GM19463 (cell line): ENCODE data around the gene DEFB112.

Source experiments
- ATAC-seq: cut with Tn5 transposase; IDR thresholded peaks from one replicate; pipeline ENCODE4 v1.9.1; 2021; ENCODE audit warnings: mild to moderate bottlenecking, moderate library complexity; ENCODE audit not compliant: unreplicated experiment

DEFB112 gene, protein sequence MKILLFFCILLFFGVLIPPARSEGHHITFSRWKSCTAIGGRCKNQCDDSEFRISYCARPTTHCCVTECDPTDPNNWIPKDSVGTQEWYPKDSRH

DNA sequence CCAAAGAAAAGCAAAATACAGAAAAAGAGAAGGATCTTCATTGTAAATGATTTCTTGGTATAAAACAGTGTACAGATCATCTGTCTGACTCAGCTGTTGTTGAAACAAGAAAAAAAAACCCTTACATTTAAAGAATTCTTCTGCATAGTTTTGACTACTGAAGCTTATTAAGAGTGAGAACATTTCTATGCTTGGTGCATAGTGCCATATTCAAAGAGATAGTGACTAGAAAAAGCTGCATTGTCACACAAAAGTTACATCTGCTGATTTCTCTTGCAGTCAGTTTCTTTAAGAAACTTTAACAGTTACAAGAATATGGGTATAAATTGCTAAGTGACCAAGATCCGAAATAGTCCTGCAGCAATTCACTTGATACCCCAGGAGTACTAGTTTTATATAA lies at the start of gene DEFB112:
TSS of gene DEFB112 (minus strand) at position 101 of the 400 bp plus-strand sequence. CDS start at position 41, 60 bp downstream.
- ATAC-seq, result no peak

- no peak for ATAC-seq
Observed at GRCh38 chr6:50098641-50098993, 48.9 kb upstream of the DEFB112 start.

DNA sequence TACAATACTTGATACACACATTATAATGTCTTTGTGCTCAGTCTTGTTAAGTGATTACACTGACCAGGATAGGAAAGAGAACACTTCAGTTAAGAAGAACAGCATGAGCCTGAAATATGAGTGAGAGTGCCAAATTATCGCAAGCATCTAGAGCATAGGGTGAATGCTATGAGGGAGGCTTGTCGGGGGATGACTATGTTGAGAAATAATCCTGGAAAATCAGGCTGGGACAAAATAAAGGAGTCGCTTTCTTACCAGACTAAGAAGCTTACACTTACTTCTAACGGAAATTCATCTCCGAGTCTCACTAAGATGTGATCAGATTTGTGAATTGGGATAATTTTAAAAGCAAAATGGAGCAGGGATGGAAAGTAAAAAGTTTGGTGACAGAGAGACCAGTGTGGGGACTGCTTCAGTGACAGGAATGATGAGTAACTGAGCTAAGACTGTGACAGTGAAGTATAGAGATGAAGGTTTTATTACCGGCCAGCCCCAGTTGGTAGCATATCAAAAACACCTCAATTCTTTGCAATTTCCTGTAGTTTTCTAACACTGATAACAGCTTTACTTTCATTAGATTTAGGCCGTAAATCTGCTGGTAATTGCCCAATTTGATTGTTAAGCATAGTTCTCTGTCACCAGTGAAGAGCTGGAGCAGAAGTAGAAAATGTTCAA lies 48.4 kb upstream of the DEFB112 start:
- ATAC-seq, result no peak

- no peak for ATAC-seq
Observed at GRCh38 chr6:50096296-50096695, 46.6 kb upstream of the DEFB112 start.

GRCh38 chr6:50093938-50094272 lies 44.2 kb upstream of the DEFB112 start:
- no peak for ATAC-seq

DNA sequence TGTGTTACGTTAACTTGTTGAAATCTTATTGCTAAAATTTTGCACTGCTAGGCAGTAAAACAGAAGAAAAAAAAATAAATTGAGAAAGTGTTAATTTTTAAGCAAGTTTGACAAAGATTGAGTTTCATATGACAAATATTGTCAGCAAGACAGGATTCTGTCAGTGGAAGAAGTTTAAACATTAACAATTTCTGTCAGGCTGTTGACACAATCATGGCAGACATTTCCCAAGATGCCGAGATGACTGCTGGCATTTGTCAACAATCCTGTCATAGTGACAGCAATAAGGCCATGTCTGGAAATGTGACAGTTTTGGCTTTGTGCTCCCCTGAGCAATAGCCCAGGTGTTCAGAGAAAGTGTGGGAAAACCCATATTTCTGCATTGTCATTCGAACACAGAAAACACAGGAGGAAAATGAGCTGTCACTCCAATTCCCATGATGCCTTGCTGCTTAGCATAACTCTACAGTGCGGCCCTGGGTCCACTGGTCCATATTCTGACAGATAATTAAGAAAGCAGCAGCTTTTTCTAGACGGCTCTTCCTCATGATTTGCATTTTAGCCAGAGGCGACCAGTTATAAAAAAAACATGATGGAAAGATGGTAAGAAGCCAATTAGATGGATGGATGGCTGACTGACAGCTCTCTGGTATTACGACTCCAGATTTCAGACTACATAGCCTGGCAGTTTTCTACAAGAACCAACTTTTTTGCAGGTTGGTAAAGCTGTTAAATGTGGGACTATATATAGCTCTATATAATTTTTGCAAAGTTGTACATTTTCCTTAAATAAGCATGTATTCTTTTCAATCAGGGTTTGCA lies 43.6 kb upstream of the DEFB112 start:
- ATAC-seq, result no peak

DNA sequence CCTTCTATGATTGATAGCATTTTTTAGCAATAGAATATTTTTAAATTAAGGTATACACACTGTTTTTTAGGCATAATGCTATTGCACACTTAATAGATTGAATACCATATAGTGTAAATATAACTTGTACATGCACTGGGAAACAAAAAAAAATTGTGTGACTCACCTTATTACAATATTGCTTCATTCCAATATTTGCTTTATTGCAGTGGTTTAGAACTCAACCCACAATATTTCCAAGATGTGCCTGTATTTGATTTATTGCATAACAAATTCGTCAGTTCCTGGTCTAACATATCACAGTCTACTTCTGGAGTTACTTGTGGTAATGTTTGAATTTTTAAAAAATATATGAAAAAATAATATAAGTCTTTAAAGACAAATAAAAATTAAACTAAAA lies 41.9 kb upstream of the DEFB112 start:
- no peak for ATAC-seq

DNA sequence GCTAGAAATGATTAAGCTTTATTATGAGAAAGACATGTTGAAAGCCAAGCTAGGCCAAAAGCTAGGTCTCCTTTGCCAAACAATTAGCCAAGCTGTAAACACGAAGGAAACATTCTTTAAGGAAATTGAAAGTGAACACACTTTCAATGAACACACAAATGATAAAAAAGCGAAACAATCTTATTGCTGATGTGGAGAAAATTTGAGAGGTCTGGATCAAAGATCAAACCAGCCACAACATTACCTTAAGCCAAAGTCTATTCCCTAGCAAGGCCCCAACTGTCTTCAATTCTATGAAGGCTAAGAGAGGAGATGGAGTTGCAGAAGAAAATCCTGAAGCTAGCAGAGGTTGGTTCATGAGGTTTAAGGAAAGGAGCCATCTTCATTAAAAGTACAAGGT lies 40.2 kb upstream of the DEFB112 start:
- no peak for ATAC-seq

GRCh38 chr6:50087231-50087954 lies 37.7 kb upstream of the DEFB112 start:
- no peak for ATAC-seq

DNA sequence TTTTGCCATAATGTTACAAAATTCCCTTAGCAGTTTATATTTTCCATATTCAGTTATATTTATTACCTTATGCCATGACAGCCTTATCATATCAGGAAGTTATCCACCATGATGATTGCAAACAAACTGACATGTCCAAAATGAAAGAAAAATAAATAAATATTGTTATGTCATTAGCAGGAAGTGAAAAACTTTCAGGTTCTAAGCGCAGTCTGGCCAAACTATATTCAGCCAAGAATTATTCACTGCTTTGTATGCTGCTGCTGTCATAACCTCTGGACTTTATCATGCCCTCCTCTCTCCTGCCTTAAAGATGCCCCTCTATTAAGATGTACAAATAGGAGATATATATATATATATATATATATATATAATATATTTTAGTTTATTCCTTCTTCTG lies 27.7 kb upstream of the DEFB112 start:
- ATAC-seq, result no peak

- ATAC-seq, result no peak
Observed at GRCh38 chr6:50076431-50076830, 26.7 kb upstream of the DEFB112 start.

DNA sequence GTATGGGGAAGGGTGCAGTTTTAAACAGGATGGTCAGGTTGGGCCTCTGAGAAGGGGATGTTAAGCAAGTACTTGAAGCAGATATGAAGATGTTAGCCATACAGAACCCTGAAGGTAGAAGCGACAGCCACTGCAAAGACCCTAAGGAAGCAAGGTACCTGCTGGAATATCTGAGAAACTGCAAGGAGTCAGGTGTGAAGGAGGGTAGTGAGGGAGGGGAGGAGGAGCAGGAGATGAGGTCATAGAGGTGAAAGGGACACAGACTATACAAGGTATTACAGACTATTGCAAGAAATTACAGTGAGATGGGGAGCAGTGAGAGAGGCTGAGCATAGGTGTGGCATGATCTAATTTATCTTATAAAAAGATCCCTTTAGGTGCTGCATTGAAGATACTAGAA lies 22.2 kb upstream of the DEFB112 start:
- no peak for ATAC-seq

DNA sequence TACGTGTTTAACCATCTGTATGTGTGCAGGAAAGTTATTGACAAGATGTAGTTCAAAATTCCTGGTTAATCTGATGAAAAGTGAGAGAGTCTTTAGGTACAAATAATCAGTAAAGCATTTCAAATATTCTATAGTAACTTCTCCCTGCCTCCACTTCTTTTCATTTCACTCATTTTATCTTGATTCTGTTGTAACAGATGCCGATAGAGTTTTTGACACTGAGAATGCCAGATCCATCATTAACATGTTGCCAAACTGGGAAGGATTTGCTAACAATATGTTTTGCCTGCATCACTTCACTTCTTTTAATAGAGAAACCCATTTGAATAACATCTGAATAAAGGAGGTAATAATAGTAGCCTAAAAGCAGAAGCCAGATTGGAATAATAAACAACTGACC lies 20.4 kb upstream of the DEFB112 start:
- ATAC-seq, result no peak

GRCh38 chr6:50062051-50062450 lies 12.3 kb upstream of the DEFB112 start:
- no peak for ATAC-seq

GRCh38 chr6:50056242-50056641 lies 6.5 kb upstream of the DEFB112 start:
- ATAC-seq, result peak; percentile 55

DNA sequence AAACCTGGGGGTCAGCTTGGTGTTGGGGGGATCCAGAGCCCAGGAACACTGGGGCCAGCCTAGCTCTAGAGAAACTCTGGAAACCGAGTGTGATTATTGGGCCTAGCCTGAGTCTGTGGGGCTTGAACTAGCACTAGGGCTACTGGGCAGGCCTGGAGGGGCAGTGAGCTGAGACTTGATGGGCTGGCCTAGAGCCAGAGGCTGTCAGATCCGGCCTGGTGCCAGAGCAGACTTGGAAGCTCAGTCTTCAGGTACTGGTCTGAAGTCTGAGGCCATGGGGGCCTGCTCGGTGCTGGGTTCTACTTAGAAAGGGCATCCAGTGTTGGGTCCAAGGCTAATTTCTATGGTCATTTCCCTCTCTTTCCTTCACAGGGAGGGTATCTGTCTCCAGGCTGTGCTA lies 2.7 kb downstream of the DEFB112 start:
- no peak for ATAC-seq

- peak; percentile 73 for ATAC-seq
Observed at GRCh38 chr6:50030777-50031562, 18.8 kb downstream of the DEFB112 start.

- ATAC-seq, result no peak
Observed at GRCh38 chr6:50030350-50030749, 19.4 kb downstream of the DEFB112 start.

- no peak for ATAC-seq
Observed at GRCh38 chr6:50025258-50025657, 24.5 kb downstream of the DEFB112 start.

- no peak for ATAC-seq
Observed at GRCh38 chr6:50021894-50022293, 27.8 kb downstream of the DEFB112 start, which contains the start of gene DEFB110. Gene DEFB110, minus strand, starts transcription at chr6:50021994. Its CDS starts 59 bp downstream, at chr6:50021935.

GRCh38 chr6:50007819-50008218 lies 41.9 kb downstream of the DEFB112 start:
- no peak for ATAC-seq
